GM19043 (cell line): ENCODE results near the gene EIF2S2.

Experiments used
- ATAC-seq: cut with Tn5 transposase; IDR thresholded peaks from one replicate; pipeline ENCODE4 v1.9.1; 2021; ENCODE audit warnings: low read depth; ENCODE audit not compliant: unreplicated experiment

The EIF2S2 gene

GRCh38 chr20:34090645-34091044 lies 21.4 kb downstream of the EIF2S2 start:
- no peak for ATAC-seq

DNA sequence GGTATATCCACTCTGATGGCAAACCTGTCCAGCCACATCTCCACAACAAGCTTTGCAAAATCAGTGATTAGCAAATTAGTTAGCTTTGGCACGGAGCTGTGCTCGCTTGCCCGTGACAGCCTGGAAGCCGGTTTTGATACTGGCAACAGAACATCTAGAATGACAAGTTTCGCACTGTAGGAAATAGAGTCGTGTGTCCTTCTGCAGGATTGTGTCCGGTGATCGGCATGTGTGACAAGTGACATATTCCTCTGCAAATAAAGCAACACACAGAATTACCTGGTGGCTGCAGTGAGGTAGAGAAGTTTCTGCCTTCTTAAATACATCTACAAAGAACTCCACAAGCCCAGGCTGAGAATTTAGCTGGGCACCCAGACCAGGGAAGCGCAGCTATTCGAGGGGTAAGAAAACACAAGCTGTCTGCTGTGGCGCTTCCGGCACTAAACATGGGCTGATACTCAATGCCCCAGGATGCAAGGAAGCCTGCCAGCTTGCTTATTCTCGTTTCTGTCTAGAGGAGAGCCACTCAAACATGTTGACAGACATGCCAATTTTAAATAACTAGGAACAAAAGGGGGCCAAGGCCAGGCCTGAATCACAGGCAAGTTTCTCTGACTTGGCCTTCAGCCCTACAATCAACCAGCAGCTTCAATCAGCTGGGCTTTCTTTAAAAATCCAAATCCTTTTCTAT lies 22.2 kb downstream of the EIF2S2 start:
- no peak for ATAC-seq

- ATAC-seq: no peak
Measured at GRCh38 chr20:34089175-34089479, 22.9 kb downstream of the EIF2S2 start.

DNA sequence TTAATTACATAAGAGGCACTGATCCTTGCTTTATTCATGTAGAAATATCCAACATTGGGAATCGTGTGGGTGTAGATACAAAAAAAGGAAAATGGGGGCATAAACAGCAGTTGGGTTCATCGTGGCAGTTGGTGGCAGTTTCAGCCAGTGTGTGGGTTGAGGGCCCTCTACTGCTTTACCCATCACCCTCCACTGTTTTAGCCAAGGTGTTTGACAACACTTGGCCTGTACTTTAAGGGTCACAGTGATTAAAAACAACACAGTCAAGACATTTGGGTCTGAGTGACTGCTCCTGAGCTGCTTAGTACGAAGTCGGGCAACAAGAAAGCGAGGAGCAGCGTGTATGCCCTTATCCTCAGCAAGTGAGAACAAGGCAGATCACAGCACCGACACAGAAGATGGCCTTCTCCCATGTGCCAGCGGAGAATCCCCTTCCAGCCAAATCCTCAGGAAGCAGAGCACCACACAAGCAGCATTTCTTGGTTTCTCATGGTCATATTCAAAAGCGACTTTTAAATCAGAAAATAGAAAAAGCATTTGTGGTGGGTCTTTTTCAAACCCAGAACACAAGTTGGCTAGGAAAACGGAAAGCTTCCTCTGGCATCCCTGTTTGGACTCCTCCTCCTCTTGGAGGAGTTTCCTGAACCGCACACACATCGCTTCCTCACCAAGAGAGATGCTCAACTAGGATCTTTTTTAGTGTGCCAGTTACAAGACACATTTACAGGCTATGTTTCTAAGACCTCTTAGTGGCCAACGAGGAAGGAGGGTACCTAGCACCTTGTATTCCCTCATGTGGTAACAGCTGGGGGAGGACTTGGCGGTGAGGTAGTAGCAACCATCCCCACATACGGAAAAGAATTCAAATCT lies 23.5 kb downstream of the EIF2S2 start:
- no peak for ATAC-seq

- ATAC-seq: no peak
Measured at GRCh38 chr20:34085544-34086040, 26.5 kb downstream of the EIF2S2 start.

GRCh38 chr20:34084227-34084923 lies 27.7 kb downstream of the EIF2S2 start:
- no peak for ATAC-seq

GRCh38 chr20:34083781-34084180 lies 28.3 kb downstream of the EIF2S2 start:
- ATAC-seq: no peak

DNA sequence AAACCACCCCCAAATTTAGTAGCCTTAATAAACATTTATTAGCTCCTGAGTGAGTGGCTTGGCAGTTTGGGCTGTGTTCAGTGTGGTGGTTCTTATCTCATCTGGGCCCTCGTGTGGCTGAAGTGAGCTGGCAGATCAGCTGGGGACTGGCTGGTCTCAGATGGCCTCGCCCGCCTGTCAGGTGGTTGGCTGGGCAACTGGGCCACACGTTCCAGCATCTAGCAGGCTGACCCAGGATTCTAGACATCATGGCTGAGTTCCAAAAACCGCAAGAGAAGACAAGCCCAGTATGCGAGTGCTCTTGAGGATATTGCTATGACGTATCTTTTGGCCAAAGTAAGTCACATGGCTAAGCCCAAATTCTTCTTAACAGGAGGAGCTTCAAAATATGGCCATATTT lies 28.9 kb downstream of the EIF2S2 start:
- ATAC-seq: no peak

- no peak for ATAC-seq
Measured at GRCh38 chr20:34082232-34082887, 29.7 kb downstream of the EIF2S2 start.

DNA sequence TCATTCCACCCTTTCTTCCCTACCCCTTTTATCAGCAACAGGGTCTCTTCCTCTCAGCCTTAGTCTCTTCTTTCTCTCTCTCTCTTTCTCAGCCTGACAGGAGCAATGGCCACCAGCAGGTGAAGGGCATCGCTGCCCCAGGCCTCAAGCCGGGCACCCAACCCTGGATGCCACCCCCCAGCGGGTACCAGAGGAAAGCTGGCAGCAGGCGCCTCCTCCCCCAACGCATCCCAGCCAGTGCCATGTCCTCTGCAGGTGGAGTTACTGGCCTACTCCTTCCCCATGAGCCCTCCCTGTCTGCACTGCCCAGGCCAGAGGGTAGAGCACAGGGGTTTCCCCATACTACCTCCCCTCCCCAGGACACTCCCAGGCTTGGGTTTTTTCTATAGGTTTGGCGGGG lies 32.2 kb downstream of the EIF2S2 start:
- ATAC-seq: no peak

GRCh38 chr20:34078540-34078939 lies 33.5 kb downstream of the EIF2S2 start:
- ATAC-seq: no peak

GRCh38 chr20:34076952-34077351 lies 35.1 kb downstream of the EIF2S2 start:
- no peak for ATAC-seq

- no peak for ATAC-seq
Measured at GRCh38 chr20:34075647-34076046, 36.4 kb downstream of the EIF2S2 start.

DNA sequence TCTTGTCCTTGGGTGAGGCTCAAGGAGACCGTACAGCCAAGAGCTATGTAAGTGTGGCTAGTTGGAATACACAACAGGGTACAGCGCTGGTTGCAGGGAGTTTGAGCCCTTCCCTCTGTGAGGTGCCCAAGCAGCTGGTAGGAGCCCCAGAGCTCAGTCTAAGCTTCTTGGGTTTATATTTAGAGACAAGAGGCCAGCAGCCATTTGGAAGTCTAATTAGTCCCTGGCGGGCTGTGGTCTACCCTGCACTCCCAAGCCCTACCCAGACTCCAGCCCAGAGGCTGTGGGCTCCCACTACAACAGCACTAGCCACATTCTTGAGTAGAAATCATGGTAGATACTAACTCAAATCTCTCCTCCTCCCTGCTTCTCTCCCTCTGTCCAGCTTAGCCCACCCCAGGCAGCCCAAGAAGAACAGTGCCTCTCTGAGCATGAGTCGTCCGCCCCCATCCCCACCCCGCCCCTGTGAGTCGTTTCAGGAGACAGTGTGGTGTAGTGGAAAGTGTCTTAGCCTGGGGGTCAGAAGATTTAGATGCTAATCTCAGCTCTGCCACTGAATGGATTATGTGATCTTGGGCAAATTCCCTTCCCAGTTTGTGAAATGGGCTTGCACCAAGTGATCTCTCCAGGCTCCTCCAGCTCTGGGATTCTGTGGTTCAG lies 37.8 kb downstream of the EIF2S2 start:
- ATAC-seq: no peak

DNA sequence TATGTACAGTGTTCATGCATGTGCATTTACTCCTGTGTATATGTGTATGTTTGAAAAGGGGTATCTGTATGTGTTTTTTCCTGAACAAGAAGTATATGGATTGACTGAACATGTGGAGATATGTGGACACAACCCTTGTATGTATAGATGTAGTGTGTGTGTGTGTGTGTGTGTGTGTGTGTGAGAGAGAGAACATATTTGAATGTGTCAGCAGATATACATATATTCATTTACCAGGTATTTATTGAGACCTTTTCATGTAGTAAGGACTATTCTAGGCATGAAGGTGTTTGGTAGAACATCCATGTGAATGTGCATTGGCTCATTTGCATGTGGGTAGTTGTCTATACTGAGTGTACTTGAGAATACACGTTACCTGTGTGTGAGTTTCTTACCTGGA lies 39.3 kb downstream of the EIF2S2 start:
- no peak for ATAC-seq

GRCh38 chr20:34072076-34072475 lies 40.0 kb downstream of the EIF2S2 start:
- ATAC-seq: no peak

GRCh38 chr20:34070859-34071258 lies 41.2 kb downstream of the EIF2S2 start:
- ATAC-seq: no peak

GRCh38 chr20:34070079-34070439 lies 42.0 kb downstream of the EIF2S2 start:
- ATAC-seq: no peak

GRCh38 chr20:34069341-34070078 lies 42.5 kb downstream of the EIF2S2 start:
- no peak for ATAC-seq

DNA sequence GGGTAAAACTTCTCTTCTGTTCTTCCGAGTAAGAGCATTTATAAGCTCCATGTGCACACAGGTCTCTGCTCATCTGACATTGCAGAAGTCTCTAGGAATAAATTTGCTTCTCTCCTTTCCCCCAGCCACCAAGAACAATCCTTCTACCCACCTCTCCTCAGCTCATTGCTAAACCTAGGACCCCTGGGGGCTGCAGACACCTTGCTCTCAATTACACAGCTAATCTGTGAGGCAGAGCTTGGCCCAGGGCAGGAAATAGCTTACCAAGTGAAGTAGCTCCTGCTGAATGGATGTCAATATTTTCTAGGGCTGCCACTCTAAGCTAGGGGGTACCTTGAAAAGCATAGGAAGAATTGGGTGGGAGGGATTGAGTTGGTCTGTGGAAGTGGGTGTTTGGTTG lies 44.0 kb downstream of the EIF2S2 start:
- no peak for ATAC-seq
